Activated CD8-positive, alpha-beta memory T cell treated with anti-CD3 and anti-CD28 coated beads, Interleukin-2, amount 50 U/mL, for 24 hours (primary cell): Measurements from ENCODE around the gene NSMCE1.

Experiments used
- DNase-seq: peaks from one replicate; pipeline ENCODE4 v3.0.0-alpha.2; 2020; ENCODE audit errors: extremely low read depth

The NSMCE1 gene

DNA sequence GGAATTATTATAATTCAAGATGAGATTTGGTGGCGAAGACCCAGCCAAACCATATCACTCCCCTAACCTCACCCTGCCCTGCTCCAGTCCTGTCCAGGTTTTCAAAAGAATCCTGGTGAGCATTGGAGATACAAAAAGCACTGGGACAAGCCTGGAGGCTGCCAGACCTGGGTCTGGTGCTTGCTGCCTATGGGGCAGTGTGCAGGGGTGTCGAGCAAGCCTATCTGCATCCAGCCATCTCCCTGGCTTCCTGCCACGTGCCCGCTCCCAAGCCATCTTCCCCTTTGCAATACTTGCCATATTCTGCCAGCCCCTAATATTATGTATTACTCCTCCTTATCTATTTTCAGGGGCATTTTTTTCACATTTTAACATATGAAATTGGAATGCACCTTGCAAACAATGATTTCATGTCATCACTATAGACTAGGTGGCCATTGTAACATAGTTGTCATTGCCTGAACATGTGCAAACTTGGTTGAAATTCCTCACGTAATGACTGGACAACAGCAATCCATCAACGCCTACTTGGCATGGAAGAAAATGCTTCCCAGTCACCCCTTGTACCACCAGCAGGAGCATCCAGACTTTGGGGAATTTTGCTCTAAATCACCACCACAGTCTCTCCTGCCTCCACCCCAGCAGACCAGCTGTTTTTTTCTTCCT, 73.4 kb downstream of the NSMCE1 start:
- DNase-seq: no peak

- DNase-seq: no peak
Observed at GRCh38 chr16:27193300-27193990, 75.1 kb downstream of the NSMCE1 start.

DNA sequence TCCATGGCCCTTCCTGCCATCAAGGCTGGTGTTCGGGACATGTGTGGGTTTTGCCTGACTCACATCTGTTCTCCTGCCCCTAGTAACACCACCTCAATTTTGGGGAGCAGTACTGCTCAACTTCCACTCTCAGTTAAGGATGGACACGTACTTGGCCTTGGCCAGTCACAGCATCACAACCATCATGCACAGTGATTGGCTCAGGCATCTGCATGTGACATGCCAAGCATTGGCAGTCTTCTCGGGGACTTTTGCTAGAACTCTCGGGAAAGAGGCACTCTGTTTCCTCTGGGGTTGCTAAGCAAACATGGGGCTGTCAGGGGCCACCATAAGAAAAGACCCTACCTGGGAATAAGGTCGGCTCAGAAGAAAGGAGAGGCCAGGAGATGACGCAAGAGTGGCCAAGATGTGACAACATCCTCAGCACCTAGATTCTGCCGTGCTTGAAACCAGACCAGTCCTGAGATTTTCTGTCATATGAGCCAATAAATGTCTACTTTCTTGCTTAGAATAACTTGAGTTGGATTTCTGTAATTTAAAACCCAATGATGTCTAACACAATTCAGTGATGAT, 77.1 kb downstream of the NSMCE1 start:
- DNase-seq: no peak

GRCh38 chr16:27190316-27190871, 78.2 kb downstream of the NSMCE1 start:
- DNase-seq: no peak

DNA sequence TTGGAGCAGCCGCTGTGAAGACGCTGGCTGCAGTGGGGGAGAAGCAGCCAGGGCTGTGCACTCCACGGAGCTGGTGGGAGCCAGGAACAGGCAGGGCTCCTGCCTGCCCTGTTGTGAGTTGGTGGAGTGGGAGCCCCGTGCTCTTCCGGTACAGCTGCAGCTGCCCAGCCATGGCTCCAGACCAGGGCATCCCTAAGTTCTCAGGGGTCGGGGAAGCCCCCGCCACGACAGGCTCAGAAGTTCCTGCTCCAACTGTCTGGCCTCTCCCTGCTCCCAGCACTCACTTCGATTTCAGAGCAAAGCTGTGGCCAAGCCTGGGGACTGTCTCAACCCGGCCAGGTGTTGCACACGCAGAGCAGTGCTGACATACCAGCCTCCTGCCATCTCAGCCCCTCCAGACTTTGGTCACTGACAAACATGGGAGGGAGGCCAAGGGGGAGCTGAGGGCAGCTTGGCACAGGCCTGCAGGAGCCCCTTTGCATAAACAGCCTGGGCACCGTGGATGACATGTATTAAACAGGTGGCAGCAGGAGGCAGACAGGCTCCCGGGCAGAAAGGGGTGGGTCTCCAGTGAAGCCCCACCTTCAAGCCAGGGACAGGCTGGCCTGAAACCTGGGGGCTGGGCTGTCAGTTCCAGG, 79.1 kb downstream of the NSMCE1 start:
- DNase-seq: no peak

- DNase-seq: no peak
Observed at GRCh38 chr16:27188633-27189032, 79.9 kb downstream of the NSMCE1 start.

DNA sequence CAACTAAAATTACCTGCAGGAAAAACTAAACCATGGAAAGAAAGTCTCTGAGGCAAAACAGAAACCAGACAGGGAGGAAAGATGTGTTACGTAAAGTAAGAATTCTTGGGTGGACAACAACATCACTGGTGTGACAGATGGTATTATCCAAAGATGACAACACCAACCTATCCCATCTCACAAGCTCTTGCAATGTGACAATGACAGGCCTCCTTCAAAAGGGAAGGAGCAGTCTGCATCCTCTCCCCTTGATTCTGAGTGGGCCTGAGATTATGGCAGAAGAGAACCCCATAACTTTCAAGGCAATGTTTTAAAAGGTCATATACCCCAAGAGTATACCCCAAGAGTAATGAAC, 82.8 kb downstream of the NSMCE1 start:
- no peak for DNase-seq

DNA sequence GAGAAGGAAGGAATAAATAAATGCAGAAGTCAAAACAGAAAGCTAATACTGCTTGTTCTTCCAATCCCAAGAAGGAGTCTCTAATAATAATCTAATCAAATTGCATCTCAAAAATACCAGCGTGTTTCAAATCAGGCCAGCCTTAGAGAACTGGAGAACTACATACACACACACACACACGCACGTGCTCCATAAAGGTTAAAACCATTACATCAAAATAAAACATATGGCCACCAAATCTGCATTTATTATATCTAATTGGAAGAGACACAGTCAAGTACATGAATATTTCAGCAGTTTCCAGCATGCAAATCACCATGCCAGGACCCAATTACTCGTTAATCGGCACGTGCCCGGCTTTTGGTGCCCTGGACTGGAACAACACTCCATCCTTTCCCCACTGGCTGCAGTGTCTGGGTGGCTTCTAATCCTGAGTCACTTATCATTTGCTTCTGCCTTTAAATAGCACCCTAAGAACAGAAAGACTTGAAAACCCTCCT, 85.6 kb downstream of the NSMCE1 start:
- DNase-seq: no peak

GRCh38 chr16:27181019-27181790, 87.4 kb downstream of the NSMCE1 start:
- DNase-seq: no peak

- DNase-seq: peak; percentile 61
Observed at GRCh38 chr16:27179500-27180072, 89.0 kb downstream of the NSMCE1 start.

- no peak for DNase-seq
Observed at GRCh38 chr16:27177031-27177774, 91.4 kb downstream of the NSMCE1 start.

DNA sequence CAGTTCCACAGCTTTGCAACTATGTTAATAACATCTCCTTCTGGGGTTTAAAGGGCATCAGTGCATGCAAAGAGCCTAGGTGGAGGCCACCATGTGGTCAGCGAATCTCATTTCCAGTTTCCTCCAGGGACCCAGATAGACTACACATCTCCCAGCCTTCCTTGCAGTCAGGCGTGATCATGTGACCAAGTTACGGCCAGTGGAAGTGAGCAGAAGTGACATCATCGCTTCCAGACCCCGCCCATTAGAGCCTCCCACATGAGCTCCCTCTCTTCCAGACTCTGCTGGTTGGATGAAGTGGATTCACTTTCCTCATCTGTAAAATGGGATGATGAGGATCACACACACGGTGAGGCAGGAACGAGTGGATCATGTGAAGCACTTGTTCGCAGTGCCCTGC, 92.7 kb downstream of the NSMCE1 start:
- no peak for DNase-seq
